ENCODE results near the gene LNX2.

DNA sequence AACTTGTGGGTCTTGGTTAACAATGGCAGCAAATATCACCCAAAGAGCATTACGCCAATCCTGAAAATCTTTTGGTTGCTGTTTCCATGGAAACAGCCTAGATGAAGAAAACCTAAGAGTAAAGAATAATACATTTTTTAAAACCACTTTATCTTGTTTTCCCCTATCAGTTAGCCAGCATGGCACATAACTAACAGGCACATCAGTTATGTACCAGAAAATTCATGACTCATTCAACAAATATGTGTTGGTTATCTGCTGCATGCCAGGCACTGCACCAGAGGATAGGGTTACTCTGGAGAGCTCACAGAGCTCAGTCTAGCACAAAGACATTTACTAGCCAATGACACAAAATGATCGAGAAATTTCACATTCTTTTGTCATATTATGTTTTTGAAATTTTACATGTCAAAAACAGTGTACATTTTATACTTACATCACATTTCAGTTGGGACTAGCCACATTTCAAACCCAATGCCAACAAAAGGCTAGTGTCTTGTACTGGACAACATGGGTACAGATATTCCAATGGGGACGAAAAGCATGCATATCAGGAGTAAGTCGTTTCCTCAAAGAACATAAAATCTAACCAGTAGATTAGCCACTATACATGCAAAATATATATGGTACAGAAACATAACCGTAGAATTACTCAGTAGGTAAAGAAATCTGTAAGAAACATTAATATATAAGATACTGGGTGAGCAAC is 20.3 kb downstream of the LNX2 start:
- TF ChIP-seq, protein P1, sequence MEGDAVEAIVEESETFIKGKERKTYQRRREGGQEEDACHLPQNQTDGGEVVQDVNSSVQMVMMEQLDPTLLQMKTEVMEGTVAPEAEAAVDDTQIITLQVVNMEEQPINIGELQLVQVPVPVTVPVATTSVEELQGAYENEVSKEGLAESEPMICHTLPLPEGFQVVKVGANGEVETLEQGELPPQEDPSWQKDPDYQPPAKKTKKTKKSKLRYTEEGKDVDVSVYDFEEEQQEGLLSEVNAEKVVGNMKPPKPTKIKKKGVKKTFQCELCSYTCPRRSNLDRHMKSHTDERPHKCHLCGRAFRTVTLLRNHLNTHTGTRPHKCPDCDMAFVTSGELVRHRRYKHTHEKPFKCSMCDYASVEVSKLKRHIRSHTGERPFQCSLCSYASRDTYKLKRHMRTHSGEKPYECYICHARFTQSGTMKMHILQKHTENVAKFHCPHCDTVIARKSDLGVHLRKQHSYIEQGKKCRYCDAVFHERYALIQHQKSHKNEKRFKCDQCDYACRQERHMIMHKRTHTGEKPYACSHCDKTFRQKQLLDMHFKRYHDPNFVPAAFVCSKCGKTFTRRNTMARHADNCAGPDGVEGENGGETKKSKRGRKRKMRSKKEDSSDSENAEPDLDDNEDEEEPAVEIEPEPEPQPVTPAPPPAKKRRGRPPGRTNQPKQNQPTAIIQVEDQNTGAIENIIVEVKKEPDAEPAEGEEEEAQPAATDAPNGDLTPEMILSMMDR (conservative IDR thresholded peaks at IDR 0.05; ENCODE audit: low read depth, low read length), result no peak
- TF ChIP-seq, protein P2, sequence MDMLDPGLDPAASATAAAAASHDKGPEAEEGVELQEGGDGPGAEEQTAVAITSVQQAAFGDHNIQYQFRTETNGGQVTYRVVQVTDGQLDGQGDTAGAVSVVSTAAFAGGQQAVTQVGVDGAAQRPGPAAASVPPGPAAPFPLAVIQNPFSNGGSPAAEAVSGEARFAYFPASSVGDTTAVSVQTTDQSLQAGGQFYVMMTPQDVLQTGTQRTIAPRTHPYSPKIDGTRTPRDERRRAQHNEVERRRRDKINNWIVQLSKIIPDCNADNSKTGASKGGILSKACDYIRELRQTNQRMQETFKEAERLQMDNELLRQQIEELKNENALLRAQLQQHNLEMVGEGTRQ (IDR thresholded peaks at IDR 0.05; ENCODE audit: low read depth, low read length), result no peak
- no peak for TF ChIP-seq POLR2A (IDR thresholded peaks at IDR 0.05; ENCODE audit: low read depth, low read length)
- TF ChIP-seq RAD21 (IDR thresholded peaks at IDR 0.05; ENCODE audit: low read length), result no peak
- TF ChIP-seq NFE2L2 (IDR thresholded peaks at IDR 0.05; ENCODE audit: low read depth, low read length), result no peak
- TF ChIP-seq RFX5 (IDR thresholded peaks at IDR 0.05; ENCODE audit: low read depth, low read length), result no peak
